ENCODE results near the gene RASGRF1.

GRCh38 chr15:79089331-79089889, 1.2 kb downstream of the RASGRF1 start:
- TF ChIP-seq, protein P1, sequence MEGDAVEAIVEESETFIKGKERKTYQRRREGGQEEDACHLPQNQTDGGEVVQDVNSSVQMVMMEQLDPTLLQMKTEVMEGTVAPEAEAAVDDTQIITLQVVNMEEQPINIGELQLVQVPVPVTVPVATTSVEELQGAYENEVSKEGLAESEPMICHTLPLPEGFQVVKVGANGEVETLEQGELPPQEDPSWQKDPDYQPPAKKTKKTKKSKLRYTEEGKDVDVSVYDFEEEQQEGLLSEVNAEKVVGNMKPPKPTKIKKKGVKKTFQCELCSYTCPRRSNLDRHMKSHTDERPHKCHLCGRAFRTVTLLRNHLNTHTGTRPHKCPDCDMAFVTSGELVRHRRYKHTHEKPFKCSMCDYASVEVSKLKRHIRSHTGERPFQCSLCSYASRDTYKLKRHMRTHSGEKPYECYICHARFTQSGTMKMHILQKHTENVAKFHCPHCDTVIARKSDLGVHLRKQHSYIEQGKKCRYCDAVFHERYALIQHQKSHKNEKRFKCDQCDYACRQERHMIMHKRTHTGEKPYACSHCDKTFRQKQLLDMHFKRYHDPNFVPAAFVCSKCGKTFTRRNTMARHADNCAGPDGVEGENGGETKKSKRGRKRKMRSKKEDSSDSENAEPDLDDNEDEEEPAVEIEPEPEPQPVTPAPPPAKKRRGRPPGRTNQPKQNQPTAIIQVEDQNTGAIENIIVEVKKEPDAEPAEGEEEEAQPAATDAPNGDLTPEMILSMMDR (tag by site-specific recombination; IDR thresholded peaks at IDR 0.05), result no peak
- TF ChIP-seq ZFP69B (tag by site-specific recombination; IDR thresholded peaks at IDR 0.05) (no peak), GFI1B (tag by site-specific recombination; IDR thresholded peaks at IDR 0.05) (no peak), ZSCAN4 (tag by site-specific recombination; IDR thresholded peaks at IDR 0.05) (no peak)

Measured in HEK293 (cell line).